Cortex of kidney (tissue), 1 donor: ENCODE measurements around the gene B3GALNT2.

Source experiments
- DNase-seq: peaks from one replicate; lab custom pipeline; 2025; lab: John Stamatoyannopoulos, UW

B3GALNT2 gene

DNA sequence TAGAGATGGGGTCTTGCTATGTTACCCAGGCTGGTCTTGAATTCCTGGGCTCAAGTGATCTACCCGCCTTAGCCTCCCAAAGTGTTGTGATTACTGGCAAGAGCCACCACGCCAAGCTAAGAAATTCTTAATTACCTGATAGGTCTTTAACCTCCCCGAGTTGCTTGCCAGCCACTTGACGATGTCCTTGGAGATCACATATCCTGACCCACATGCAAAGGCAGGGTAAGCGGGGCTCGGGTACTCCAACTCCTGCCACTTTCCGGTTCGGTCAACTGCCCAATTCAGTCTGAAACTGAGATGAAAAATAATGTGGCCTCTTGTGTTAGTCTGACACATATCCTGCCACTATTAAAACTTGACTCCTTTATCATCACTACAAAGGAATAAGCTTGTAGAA is 50.2 kb downstream of the B3GALNT2 start:
- no peak for DNase-seq

DNA sequence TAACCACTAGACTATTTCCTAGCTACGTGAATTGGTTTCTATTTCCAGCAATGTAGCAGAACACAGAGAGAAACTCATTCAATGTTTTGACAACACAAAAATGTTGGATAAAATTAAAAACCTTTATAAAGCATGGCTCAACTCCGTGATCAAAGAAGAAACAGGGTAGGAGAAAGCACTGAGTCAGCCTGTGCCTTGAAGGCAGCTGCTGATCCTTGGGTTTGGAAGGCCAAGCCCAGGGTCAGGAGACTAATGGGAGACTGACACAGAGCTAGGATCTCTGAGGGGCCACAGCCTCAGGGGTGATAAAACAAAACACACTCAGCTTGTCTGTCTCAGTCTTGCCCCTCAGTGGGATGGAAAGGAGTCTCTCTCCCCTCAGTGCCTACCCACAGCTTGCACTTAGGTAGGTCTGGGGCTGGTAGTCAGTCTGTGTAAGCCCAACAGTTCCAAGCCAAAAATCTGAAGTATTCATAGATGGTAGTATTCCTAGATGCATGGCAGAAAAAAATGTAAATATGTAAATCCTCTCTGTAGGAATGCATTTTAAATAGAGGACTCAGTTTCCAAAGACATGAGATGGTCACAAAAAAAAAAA is 53.3 kb downstream of the B3GALNT2 start:
- no peak for DNase-seq

- DNase-seq: no peak
These were observed 53.8 kb downstream of the B3GALNT2 start for GRCh38 chr1:235450433-235450832.

- no peak for DNase-seq
These were observed 55.6 kb downstream of the B3GALNT2 start for GRCh38 chr1:235448616-235449015.

DNA sequence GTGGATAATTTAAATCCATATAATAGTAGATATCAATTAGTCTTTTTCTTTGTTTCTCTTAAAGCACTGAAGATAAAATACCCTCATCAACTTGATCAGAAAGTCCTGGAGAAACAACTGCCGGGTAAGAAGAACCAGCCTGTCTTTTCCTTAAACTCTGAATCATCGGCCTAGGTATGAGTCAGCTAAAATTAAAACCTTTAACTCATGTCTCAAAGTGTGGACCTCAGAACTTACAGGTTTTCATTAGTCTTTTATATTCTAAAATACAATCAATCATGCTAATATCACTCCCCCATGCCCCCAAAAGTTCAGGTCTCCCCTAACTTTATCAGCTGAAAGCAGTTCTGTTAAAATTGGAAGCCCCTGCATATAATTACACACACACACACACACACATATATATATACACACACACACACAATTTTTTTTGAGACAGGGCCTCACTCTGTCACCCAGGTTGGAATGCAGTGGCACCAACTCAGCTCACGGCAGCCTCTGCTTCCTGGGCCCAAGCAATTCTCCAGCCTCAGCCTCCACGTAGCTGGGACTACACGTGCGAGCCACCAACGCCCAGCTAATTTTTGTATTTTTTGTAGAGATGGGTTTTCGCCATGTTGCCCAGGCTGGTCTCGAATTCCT is 61.3 kb downstream of the B3GALNT2 start:
- DNase-seq: no peak

DNA sequence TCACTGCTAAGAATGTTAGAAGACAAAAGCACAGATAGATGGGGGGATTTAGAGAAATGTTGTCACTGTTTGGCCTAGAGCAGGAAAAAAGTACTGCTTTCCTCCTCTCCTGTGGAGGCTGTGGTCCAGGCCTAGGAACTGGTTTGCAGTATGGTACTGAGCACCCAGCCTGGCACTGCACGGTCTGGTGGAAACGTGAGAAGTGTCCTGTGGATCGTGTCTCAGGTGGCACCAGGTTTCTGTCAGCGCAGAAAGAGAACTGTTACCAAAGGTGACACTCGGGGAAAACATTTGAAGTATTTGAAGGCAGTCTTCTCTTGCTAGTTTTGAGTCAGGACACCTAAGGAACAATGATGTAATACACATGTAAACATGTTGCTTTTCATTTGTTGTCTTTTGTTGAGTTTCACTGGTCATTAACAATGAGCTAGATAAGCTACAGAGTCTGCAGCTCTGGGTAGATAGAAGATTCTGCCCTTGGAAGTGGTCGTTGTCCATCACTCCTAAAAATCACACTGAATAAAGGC is 63.0 kb downstream of the B3GALNT2 start:
- no peak for DNase-seq

- DNase-seq: no peak
These were observed 70.3 kb downstream of the B3GALNT2 start for GRCh38 chr1:235434001-235434400.

DNA sequence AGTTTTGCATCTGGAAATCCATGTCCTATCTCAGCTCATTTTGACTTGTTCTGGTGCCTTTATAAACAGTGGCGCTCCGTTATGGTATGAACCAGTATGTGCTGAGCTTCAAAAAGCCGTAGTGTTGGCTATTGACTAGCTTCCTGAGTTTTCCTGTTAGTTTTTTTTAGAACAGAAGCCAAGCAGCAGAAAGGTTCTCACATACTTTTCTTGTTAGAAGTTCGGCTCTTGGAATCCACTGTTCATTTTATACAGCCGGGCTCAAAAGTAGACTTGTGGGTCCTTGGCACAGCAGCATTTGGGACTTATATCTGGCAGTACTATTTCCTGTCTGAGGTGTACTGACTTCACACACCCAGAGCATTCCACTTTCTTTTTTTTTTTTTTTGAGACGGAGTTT is 73.3 kb downstream of the B3GALNT2 start:
- no peak for DNase-seq

- no peak for DNase-seq
These were observed 75.1 kb downstream of the B3GALNT2 start for GRCh38 chr1:235429143-235429542.

DNA sequence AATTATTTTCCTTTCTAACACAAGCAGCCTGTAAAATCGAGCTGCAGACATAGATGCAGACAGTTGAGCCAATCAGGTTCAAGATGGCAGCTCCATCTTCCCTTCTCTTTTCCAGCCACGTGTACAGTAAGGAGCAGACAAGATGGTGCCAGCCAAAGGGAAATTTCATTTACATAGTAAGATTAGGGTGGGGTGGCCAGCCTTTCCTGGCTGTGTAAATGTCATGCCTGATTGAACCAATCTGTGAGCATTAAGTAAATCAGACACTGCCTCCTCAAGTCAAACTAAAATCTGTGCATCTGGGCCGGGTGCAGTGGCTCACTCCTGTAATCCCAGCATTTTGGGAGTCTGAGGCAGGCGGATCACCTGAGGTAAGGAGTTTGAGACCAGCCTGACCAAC is 76.8 kb downstream of the B3GALNT2 start:
- DNase-seq: no peak

GRCh38 chr1:235426680-235427079 is 77.6 kb downstream of the B3GALNT2 start:
- DNase-seq: no peak

GRCh38 chr1:235426143-235426542 is 78.1 kb downstream of the B3GALNT2 start:
- no peak for DNase-seq

DNA sequence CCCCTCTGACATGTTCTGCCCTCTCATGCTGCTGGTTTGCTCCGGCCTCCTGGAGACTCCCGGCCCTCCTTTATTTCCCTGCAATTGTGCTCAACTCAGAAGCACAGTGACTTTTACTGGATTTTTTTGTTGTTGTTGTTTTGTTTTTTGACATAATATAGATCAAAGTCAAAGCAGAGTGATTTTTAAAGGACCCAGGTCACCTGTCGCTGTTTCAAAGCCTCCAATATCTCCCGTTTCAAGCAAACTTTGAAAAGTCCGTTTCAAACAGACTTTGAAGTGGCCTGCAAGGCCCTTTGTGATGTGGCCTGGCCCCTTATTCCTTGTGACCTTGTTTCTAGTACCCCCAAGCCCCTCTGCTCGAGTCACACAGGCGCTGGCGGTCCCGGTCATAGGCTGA is 78.9 kb downstream of the B3GALNT2 start:
- DNase-seq: no peak

DNA sequence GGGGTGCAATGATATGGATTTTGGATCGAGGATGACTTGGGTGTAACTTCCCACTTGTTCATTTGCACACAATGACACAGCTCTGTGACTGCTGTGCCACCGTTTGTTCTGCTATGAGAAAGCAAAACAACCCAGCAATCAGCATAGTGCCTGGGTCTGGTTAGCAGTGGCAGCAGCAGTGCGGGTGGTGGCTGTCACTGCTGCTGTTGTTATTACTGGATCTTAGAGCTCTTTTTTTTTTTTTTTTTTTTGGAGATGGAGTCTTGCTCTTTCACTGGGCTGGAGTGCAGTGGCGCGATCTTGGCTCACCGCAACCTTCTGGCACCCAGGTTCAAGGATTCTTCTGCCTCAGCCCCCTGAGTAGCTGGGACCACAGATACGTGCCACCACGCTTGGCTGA is 80.2 kb downstream of the B3GALNT2 start:
- no peak for DNase-seq

DNA sequence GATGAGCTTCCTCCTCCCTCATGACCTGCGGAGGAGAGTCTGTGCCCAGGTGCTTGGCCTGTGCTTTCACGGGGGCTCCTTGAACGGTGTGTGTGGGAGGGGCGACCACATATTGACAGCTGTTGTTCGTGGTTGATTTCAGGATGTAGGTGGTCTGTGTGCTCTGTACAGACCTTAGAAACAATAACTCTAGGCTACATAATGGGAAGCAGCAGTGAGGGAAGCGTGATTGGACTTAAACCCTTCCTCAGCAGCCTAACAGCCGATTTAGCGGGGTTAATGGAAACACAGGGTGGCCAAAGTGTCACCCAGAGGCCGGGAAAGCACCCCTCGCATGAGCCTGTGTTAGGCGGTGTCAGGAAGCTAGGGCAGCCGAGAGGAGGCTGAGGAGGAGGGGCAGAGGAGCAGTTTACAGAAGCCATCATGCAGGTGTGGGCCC is 81.0 kb downstream of the B3GALNT2 start:
- no peak for DNase-seq

DNA sequence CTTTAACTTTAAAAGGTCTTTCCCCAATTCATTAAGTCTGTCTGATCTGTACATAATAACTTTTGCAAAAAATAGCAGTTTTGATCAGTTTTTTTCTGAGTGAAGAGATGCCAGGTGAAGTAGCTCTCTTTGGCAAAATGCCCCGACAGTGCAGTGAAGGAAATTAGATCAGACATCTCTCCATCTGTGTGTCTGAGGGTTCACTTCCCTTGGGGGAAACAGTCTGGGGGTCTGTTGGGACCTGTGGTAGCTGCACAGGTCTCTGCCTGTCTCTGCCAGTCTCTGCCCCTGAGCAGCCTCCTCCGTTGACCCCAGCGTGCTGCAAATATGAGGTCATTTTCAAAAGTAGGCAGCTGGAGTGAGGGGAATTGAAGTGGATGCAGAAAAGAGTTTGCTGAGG is 82.5 kb downstream of the B3GALNT2 start:
- DNase-seq: no peak

GRCh38 chr1:235417086-235417697 is 87.1 kb downstream of the B3GALNT2 start:
- DNase-seq: no peak

- no peak for DNase-seq
These were observed 87.6 kb downstream of the B3GALNT2 start for GRCh38 chr1:235416662-235417049.

- no peak for DNase-seq
These were observed 89.0 kb downstream of the B3GALNT2 start for GRCh38 chr1:235415008-235415904.

DNA sequence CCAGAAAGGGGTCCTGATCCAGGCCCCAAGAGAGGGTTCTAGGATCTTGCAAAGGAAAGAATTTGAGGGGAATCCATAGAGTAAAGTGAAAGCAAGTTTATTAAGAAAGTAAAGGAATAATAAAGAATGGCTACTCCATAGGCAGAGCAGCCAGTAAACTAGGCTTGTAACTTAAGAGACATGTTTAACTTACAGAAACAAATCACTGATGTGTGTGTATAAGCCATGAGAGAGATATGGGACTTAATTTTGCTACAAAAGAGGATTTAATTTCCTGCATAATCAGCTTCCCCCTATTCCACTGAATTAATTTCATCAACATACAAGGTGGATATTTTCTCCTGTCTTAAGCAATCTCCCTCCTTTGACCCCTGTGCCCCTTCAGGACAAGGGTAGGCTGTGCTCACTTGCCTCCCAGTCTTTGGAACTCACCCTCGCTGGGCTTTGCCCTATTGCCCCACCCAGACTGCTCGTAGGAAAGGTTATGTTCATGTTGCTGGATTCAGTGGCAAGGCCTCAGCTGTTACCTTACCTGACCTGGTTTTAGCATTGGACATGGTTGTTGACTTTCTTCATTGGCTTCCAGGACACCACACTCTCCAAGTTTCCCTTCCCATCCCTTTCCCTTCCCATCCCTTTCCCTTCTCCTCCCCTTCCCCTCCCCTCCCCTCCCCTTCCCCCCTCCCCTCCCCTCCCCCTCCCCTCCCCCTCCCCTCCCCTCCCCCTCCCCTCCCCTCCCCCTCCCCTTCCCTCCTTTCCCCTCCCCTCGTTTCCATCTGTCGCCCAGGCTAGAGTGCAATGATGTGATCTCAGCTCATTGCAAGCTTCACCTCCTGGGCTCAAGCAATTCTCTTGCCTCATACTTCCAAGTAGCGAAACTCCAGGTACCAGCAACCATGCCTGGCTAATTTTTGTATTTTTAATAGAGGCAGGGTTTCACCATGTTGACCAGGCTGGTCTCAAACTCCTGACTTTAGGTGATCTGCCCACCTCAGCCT is 92.5 kb downstream of the B3GALNT2 start:
- DNase-seq: no peak

GRCh38 chr1:235410467-235410866 is 93.8 kb downstream of the B3GALNT2 start:
- DNase-seq: no peak
